Natural killer cell (primary cell): ENCODE results near the gene FHIT. TPM values are rescaled to one million over a fixed set of nuclear protein-coding genes. Genes with fewer than 3 reads are reported as not detected.
A peak's percentile ranks its signal among the peaks of the same experiment; 100 is the strongest.

Source experiments
- ATAC-seq, 3 donors: fragments of 150-1000 bp in 2 of 3; fragments of 200-7000 bp in 1 of 3; cut with Tn5 transposase; 1 replicate in 1 of 3; 2 replicates in 2 of 3; pipeline ENCODE4 v1.10.0; 2021; ENCODE audit warnings: mild to moderate bottlenecking in 2 of 3, moderate library complexity in 2 of 3
- DNase-seq, 2 donors: peaks; one replicate each; pipeline versions ENCODE4 v3.0.0 to v3.0.0-alpha.2; 2013 to 2021; ENCODE audit warnings: mixed read lengths in 1 of 2
- H3K27ac ChIP-seq: one replicate; pipeline ENCODE4 v1.5.1; 2013; ENCODE audit warnings: mild to moderate bottlenecking, low read length
- H3K27me3 ChIP-seq: one replicate; pipeline ENCODE4 v1.6.1; 2013; ENCODE audit warnings: low read length; ENCODE audit not compliant: control insufficient read depth, insufficient read depth
- H3K36me3 ChIP-seq: one replicate; pipeline ENCODE4 v1.6.1; 2013; ENCODE audit warnings: low read length; ENCODE audit not compliant: control insufficient read depth, insufficient read depth
- H3K4me1 ChIP-seq: one replicate; pipeline ENCODE4 v1.6.1; 2013; ENCODE audit warnings: low read length; ENCODE audit not compliant: control insufficient read depth, insufficient read depth
- H3K4me3 ChIP-seq: one replicate; pipeline ENCODE4 v1.5.1; 2013; ENCODE audit warnings: low read length
- H3K9me3 ChIP-seq: one replicate; pipeline ENCODE4 v1.6.1; 2013; ENCODE audit warnings: low read length; ENCODE audit not compliant: control insufficient read depth, insufficient read depth
- H3K27ac Mint-ChIP-seq, 2 donors: one replicate each; pipeline ENCODE4 v1.8.0; 2022; ENCODE audit warnings: mild to moderate bottlenecking in 2 of 2, mixed read lengths in 2 of 2, moderate library complexity in 1 of 2
- H3K27me3 Mint-ChIP-seq, 2 donors: one replicate each; pipeline ENCODE4 v1.8.0; 2022; ENCODE audit warnings: low read depth in 2 of 2, mixed read lengths in 2 of 2
- H3K36me3 Mint-ChIP-seq: one replicate; pipeline ENCODE4 v1.8.0; 2022; ENCODE audit warnings: mixed read lengths
- H3K4me1 Mint-ChIP-seq, 2 donors: one replicate each; pipeline ENCODE4 v1.8.0; 2022; ENCODE audit warnings: mixed read lengths in 2 of 2
- H3K4me3 Mint-ChIP-seq: one replicate; pipeline ENCODE4 v1.8.0; 2022; ENCODE audit warnings: mild to moderate bottlenecking, moderate library complexity, mixed read lengths
- H3K9me3 Mint-ChIP-seq, 2 donors: one replicate each; pipeline ENCODE4 v1.8.0; 2022; ENCODE audit warnings: mixed read lengths in 2 of 2
- WGBS: methylation state at CpG from one replicate; pipeline ENCODE4 v1.1.7; 2013; ENCODE audit warnings: missing lambda C conversion rate; ENCODE audit not compliant: insufficient coverage; 5-methylcytosine and 5-hydroxymethylcytosine counted together
- intact Hi-C: fragments of 100-400 bp; cut with micrococcal nuclease; formaldehyde crosslinking; loops from one replicate; pipeline ENCODE4 v1.14.2; 2022
- total RNA-seq, 4 donors: library from RNA; stranded (reverse); fragments of 120-200 nt in 1 of 4; gene quantifications; one replicate each; pipeline versions ENCODE4 v1.2.3 to v1.2.4, GENCODE V29; 2013 to 2022
- TF ChIP-seq, protein P1 (sequence below): fragments of 200-600 bp; IDR thresholded peaks from one replicate; pipeline ENCODE4 v1.8.0; 2022; ENCODE audit warnings: antibody characterized with exemption

FHIT gene
- total RNA-seq, 3 donors from 2014 or later (not counting 1 experiment from before 2014, with no cell fraction given), result 2.7 to 6.1 (median 3.3) TPM

DNA sequence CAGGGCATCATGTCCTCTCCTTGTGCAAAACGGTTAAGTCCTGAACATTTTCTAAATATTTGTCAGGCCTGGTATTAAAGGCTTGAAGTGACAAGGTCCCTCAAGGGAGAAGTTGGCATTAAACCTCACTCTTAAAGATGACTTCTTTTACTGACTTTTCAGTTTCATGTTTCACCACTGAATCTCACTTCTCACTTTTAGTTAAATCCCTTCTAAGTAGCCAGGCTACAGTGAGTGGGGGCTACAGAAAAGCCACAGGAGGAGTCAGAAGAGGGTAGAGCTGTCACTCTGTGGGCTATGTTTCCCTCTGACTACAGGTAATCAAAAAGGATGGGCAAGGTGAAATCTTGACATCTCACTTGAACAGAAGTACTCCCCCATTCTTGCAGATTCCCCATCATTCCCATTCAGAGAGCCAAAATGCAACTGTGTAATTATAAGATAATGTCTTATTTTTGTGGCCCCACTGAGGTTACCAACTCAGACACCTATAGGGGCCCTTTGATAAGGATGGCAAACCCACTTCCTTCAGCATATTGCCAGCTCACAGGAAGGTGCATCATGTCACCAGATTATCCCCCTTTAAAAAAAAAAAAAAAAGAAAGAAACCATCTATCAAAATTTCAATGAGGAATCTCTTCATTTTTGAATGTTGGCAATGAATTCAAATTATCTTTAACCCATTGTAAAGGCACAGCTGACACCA, 1411.3 kb downstream of the FHIT start:
- Histone ChIP-seq H3K27me3 (no peaks in the 10 kb centered on the region), H3K4me3 (no peak overlapping the region), H3K27ac (no peak overlapping the region), H3K36me3 (no peaks in the 10 kb centered on the region), H3K9me3 (no peaks in the 10 kb centered on the region), H3K4me1 (peaks cover 18% of the 10 kb centered on the region)
- WGBS, result 27% methylated on average over 1 of the region's 1 CpG
- TF ChIP-seq, protein P1, sequence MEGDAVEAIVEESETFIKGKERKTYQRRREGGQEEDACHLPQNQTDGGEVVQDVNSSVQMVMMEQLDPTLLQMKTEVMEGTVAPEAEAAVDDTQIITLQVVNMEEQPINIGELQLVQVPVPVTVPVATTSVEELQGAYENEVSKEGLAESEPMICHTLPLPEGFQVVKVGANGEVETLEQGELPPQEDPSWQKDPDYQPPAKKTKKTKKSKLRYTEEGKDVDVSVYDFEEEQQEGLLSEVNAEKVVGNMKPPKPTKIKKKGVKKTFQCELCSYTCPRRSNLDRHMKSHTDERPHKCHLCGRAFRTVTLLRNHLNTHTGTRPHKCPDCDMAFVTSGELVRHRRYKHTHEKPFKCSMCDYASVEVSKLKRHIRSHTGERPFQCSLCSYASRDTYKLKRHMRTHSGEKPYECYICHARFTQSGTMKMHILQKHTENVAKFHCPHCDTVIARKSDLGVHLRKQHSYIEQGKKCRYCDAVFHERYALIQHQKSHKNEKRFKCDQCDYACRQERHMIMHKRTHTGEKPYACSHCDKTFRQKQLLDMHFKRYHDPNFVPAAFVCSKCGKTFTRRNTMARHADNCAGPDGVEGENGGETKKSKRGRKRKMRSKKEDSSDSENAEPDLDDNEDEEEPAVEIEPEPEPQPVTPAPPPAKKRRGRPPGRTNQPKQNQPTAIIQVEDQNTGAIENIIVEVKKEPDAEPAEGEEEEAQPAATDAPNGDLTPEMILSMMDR, result no peak
- Mint-ChIP-seq H3K9me3 (peaks cover 0 to 3% of the 10 kb centered on the region in 2 donors), H3K4me3 (peak overlapping the region; percentile 52), H3K27ac (peak overlapping the region; percentile 6 to 65), H3K4me1 (peaks cover 18 to 23% of the 10 kb centered on the region in 2 donors), H3K27me3 (no peaks in the 10 kb centered on the region), H3K36me3 (no peaks in the 10 kb centered on the region)
- intact Hi-C loops, result no loop called here
- DNase-seq (peak in 1 of 2 donors; percentile 27), ATAC-seq (peak in 1 of 3 donors; percentile 57)

DNA sequence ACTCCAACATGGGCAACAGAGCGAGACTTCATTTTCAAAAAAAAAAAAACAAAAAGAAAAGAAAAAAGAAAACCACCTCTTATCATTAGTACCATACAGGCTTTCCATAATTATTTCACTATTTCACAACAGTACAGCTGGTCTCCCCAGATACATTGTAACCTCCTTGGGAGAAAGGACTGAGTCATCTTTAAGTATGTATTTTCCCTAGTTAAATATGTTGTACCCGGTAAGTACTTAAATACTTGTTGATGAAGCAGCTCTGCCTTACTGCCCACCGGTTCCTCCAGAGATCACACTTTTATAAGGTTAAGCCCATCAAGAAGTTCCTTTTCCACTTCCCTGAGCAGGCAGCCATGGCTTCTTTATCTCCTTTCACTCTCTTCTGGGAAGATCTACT, 1412.0 kb downstream of the FHIT start:
- Histone ChIP-seq H3K27ac (no peak overlapping the region), H3K9me3 (no peaks in the 10 kb centered on the region), H3K4me3 (no peak overlapping the region), H3K36me3 (no peaks in the 10 kb centered on the region), H3K27me3 (no peaks in the 10 kb centered on the region), H3K4me1 (peaks cover 18% of the 10 kb centered on the region)
- Mint-ChIP-seq H3K27me3 (peaks cover 0 to 2% of the 10 kb centered on the region in 2 donors), H3K4me3 (peak overlapping the region; percentile 52), H3K27ac (peak overlapping the region; percentile 6 to 65), H3K9me3 (peaks cover 0 to 3% of the 10 kb centered on the region in 2 donors), H3K4me1 (peaks cover 18 to 23% of the 10 kb centered on the region in 2 donors), H3K36me3 (peaks cover 2% of the 10 kb centered on the region)
- ATAC-seq (no peak), DNase-seq (no peak)
- 85% methylated on average over 3 of the region's 3 CpGs for whole genome bisulfite sequencing
- TF ChIP-seq, protein P1, result no peak
- intact Hi-C loops, result no loop called here

DNA sequence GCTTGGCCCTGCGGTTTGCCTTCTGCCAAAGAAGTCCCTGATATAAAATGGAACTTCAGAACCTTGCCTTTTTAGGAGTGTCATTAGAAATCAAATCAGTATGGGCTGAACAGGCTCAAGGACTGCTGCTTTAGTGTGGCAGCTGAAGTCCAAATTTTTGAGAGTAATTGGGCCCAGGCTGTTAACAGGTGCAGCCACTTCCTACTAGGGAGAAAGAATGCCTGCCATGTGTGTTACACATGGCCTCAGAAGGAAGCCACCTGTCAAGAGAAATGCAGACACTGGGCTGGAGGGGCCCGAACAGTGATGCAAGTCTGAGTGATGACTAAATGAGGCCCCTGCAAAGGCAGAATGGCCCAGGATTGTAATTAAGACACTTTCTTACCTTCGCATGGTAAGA, 1414.7 kb downstream of the FHIT start:
- intact Hi-C loops, result no loop called here
- no peak overlapping the region for H3K27ac Mint-ChIP-seq
- H3K36me3 ChIP-seq, result no peaks in the 10 kb centered on the region
- peaks cover 10% of the 10 kb centered on the region for H3K36me3 Mint-ChIP-seq
- H3K4me1 Mint-ChIP-seq, result peaks cover 18 to 23% of the 10 kb centered on the region in 2 donors
- no peak overlapping the region for H3K4me3 ChIP-seq
- H3K9me3 Mint-ChIP-seq, result peaks cover 0 to 5% of the 10 kb centered on the region in 2 donors
- TF ChIP-seq, protein P1, result no peak
- 88% methylated on average over 3 of the region's 3 CpGs for WGBS
- ATAC-seq (no peak), DNase-seq (no peak)
- no peak overlapping the region for H3K4me3 Mint-ChIP-seq
- H3K27me3 Mint-ChIP-seq, result peaks cover 0 to 8% of the 10 kb centered on the region in 2 donors
- no peaks in the 10 kb centered on the region for H3K27me3 ChIP-seq
- no peaks in the 10 kb centered on the region for H3K9me3 ChIP-seq
- no peak overlapping the region for H3K27ac ChIP-seq
- H3K4me1 ChIP-seq, result peaks cover 18% of the 10 kb centered on the region
